GM18951 (cell line): ENCODE results near the gene MASP2.
"Not testable (repeated sequence)": the region's sequence is repeated elsewhere in the genome, so short reads cannot be mapped to it uniquely, and the experiment has no call there.

ENCODE experiments used
- POLR2A ChIP-seq: IDR thresholded peaks from 4 replicates; pipeline ENCODE4 v1.6.1; 2011; ENCODE audit warnings: mild to moderate bottlenecking; ENCODE audit not compliant: insufficient read length, insufficient read depth; ENCODE audit errors: extremely low read depth
- in situ Hi-C: fragments of 300-500 bp; cut with MboI; formaldehyde crosslinking; loops from one replicate; pipeline ENCODE4 v1.12.0; 2022; ENCODE audit warnings: low sequenced_read_pairs, mixed read lengths, inconsistent platforms; ENCODE audit not compliant: unreplicated experiment

Gene MASP2

DNA sequence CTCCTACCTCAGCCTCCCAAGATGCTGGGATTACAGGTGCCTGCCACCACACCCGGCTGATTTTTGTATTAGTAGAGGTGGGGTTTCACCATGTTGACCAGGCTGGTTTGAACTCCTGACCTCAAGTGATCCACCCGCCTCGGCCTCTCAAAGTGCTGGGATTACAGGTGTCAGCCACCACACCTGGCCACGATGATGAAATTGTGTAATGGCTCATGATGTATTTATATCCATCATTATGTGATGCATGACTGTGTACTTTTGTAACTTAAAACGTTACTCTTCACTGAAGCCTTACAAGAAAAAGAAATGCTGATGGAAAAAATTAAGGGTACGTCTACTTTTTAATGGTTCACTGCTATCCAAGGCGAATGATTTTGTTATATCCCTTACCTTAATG lies 27.1 kb downstream of the MASP2 start:
- in situ Hi-C loops: no loop called here
- no peak for TF ChIP-seq POLR2A

DNA sequence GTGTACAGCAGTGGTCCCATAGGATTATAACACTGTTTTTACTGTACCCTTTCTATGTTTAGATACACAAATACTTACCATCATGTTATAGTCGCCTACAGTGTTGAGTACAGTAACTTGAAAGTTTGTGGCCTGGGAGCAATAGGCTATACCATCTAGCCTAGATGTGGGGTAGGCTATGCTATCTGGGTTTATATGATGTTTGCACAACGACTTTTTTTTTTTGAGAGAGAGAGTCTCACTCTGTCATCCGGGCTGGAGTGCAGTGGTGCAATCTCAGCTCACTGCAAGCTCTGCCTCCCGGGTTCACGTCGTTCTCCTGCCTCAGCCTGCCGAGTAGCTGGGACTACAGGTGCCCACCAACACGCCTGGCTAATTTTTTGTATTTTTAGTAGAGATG lies 27.7 kb downstream of the MASP2 start:
- in situ Hi-C loops: not testable (repeated sequence)

DNA sequence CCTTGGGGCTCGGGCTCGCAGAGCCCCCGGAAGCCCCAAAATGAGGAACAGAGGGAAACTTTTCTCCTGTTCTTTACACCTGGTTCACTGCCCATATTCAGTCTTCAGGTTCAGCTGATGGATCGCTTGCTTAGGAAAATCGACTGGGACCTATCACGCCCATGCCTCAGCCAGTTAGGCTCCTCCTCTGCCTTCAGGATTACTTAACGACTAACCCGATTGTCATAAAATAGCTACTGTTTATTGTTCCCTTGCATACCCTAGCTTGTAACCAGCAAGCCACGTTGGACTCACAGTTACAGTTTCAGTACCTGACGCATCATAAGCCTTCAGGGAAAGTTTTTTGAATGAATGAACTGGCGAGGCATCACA lies 33.9 kb downstream of the MASP2 start:
- in situ Hi-C loops: no loop called here
- TF ChIP-seq POLR2A: no peak

DNA sequence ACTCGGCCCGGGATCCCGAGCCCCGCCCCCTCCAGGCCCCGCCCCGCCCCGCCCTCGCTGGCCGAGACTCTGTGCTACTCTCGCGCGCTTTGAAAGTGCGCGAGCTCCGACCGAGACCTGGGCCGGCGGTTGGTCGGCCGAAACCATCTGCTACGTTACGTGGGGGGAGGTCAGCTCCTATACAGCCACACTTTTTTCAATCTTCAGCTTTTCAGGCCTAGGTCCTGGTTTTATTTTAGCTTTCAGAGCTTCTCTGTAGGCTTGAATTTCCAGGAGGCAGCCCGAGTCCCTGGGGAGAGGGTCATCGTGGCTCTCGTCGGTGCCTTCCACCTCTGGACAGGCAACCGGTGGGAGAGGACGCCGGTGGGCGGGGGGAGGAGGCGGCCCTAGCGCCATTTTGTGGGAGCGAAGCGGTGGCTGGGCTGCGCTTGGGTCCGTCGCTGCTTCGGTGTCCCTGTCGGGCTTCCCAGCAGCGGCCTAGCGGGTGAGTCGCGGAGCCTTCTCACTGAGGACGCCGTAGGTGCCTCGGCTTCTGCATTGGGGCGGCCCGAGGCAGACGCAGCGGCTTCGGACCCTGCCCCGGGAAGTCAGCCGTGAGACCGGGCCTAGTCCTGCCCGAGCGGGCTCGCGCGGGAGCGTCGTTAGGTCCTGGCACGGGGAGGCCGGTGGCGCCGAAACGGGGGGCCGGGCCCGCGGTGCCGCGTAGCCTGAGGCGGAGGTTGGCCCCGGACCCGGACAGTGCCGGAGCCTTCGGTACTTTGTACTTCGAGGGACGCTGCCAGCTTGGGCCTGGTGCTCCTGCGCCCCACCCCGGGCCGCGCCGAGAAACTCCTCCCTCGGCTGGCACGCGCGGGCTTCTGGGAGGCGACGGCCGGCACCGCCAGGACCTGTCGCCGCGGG lies 34.5 kb downstream of the MASP2 start, which contains the start of gene TARDBP:
TARDBP (plus strand) TSS at position 395 of the 900 bp plus-strand sequence. CDS start 1,074 bp downstream, outside the sequence.
- peak; percentile 88 for TF ChIP-seq POLR2A
- in situ Hi-C loops: no loop called here

DNA sequence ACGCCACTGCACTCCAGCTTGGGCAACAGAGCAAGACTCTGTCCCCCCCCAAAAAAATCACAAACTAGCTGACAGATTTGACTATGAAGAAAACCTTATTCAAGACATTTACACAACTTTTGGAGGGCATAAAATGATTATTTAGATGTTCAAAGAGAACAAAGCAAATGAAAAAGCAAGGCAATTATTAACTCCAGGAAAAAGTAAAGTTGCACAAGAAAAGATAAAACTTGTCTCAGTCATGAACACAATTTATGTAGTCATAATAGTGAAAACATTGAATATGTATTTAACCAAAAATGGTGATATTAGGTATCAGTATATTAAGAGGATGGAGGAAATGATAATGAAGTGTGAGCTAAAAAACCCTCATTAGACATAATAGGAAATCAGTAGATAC lies 46.5 kb downstream of the MASP2 start:
- TF ChIP-seq POLR2A: no peak
- in situ Hi-C loops: no loop called here

DNA sequence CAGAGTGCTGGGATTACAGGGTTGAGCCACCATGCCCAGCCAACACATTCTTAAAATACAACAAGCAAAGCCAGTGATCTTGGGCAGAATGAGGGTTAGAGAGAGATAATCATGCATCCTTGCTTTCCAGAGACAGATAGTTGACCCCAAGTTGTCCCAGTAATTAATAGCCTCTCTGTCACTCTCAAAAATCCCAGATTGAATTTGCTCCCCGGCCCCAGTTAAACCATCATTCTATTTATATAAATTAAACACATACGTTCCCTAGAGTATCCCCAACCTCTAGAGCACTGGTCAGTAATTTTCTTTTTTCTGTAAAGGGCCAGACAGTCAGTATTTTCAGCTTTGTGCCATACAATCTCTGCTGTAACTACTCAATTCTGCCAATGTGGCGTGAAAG lies 50.9 kb downstream of the MASP2 start:
- TF ChIP-seq POLR2A: no peak
- in situ Hi-C loops: no loop called here

DNA sequence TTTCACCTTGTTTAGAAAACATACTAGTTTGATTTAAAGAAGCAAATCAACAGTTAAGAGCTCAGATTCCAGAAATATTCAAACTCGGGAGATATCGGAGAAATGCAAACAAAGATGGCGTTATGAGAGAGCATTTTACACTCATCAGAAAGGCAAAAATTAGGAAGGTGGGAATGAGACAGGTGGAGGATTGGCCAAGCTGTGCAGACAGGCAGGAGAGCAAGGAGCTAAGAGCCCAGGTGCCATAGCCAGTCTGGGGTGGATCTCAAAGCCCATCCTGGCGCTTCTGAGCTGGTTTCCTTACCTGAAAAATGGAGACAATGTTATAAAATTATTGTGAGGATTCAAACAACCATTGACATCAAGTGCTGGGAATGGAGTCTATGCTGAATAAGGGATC lies 54.2 kb downstream of the MASP2 start:
- in situ Hi-C loops: no loop called here
- no peak for TF ChIP-seq POLR2A

DNA sequence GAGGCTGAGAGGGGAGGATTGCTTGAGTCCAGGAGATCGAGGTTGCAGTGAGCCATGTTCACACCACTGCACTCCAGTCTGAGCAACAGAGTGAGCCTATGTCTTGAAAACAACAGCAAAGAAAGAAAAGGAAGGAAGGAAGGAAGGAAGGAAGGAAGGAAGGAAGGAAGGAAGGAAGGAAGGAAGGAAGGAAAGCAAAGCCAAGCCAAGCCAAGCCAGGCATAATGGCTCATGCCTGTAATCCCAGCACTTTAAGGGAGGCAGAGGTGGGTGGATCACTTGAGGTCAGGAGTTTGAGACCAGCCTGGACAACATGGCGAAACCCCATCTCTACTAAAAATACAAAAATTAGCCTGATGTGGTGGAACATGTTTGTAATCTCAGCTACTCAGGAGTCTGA lies 55.0 kb downstream of the MASP2 start:
- in situ Hi-C loops: not testable (repeated sequence)

DNA sequence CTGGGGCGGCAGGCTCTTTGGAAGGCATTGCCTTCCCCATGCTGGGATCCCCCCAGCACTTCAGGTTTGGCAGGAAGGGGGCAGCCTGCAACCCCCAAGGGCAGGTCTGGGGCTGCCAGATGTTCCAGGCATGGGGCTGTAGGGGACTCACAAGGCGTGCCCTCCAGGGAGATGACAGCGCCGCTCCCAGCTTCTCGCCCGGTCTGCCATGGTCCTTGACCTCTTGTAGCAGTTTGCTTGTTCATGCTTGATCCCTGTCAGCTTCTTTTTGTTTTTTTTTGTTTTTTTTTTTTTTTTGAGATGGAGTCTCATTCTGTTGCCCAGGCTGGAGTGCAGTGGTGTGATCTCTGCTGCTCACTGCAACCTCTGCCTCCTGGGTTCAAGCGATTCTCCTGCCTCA lies 56.2 kb downstream of the MASP2 start:
- in situ Hi-C loops: no loop called here
- TF ChIP-seq POLR2A: no peak

DNA sequence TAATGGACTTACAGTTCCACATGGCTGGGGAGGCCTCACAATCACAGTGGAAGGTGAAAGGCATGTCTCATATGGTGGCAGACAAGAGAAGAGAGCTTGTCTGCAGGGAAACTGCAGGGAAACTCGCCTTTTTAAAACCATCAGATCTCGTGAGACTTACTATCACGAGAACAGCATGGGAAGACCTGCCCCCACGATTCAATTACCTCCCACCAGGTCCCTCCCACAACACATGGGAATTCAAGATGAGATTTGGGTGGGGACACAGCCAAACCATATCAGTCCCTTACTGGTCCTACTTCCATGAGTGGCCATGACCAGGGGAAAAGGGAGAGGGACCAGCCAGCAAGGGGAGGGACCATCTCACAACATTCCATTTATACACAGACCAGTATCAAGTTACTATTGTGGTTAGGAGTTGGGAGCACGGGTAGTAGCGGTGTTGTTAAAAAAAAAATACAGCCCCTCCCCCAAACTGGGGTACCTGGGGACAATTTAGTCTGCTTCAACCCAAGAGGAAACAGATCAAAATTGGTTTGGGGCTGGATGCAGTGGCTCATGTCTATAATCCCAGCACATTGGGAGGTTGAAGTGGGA lies 57.0 kb downstream of the MASP2 start:
- in situ Hi-C loops: not testable (repeated sequence)

DNA sequence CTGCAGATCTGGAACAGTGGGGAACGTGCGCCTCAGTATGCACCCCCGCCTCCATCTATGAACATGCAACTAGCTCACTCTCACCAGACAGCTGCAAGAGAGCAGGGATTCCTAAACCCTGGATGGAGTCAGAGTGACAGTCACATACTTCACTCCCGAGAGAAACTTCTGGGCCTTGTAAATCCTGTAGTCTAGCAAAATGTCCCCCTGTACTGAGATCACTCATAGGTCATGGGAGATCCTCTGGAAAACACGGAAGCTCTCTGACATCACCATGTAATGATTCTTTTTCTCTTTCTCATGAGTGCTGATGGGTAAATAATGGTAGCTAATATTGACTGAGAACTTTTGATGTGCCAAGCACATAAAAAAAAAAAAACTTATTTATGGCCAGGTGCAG lies 57.9 kb downstream of the MASP2 start:
- in situ Hi-C loops: no loop called here
- no peak for TF ChIP-seq POLR2A

DNA sequence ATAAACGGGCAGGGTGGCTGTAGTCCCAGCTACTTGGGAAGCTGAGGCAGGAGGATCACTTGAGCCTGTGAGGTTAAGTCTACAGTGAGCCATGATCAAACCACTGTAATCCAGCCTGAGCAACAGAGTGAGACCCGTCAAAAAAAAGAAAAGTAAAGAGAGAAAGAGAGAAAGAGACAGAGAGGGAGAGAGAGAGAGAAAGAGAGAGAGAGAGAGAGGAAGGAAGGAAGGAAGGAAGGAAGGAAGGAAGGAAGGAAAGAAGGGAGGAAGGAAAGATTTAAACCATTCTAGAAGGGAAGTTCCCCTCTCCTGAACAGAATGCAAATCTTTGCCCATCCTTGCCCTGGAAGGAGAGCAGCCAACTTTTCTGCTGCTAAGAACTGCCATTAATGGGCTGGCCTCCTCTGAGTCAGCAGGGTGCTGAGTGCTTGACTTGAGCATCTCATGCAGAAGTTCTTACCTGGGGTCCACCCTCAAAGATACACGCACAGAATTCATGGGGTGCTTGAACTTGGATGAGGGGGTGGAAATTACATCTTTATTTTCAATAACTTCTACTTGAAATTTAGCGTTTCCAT lies 59.1 kb downstream of the MASP2 start:
- no peak for TF ChIP-seq POLR2A
- in situ Hi-C loops: no loop called here

DNA sequence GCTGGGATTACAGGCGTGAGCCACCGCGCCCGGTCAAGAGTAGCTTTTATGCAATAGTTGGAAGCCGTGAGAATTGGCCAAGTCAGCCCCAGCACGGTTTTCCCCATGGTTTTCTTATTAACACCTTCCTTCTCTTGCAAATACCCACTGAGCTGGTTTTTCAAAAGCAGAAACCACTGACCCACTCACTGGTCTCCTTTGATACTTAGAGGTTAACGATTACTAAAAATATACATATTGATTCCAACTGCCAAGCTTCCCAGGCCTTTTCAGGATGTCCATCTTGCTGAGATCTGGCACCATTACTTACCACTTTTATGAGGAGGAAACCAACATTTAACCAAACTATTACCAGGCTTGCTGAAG lies 60.5 kb downstream of the MASP2 start:
- TF ChIP-seq POLR2A: no peak
- in situ Hi-C loops: no loop called here
